Esophagus squamous epithelium (tissue), 5 donors: ENCODE data around the gene RBM6. TPM values are rescaled to one million over a fixed set of nuclear protein-coding genes. Genes with fewer than 3 reads are reported as not detected.
"Not testable (repeated sequence)": the region's sequence is repeated elsewhere in the genome, so short reads cannot be mapped to it uniquely, and the experiment has no call there.

Experiments used
- DNase-seq: peaks from one replicate; lab custom pipeline; 2025; lab: John Stamatoyannopoulos, UW
- H3K27ac ChIP-seq, 4 donors: fragments of 200-600 bp; sonication (generic); one replicate each; pipeline ENCODE4 v1.5.1; 2016 to 2019; ENCODE audit warnings: mild to moderate bottlenecking in 1 of 4
- H3K27me3 ChIP-seq, 4 donors: fragments of 200-600 bp; sonication (generic); 1 replicate in 3 of 4; 2 replicates in 1 of 4; pipeline versions ENCODE4 v1.5.1 to v1.6.0; 2017 to 2021; ENCODE audit warnings: antibody characterized with exemption in 1 of 4
- H3K36me3 ChIP-seq, 3 donors: fragments of 200-600 bp; sonication (generic); one replicate each; pipeline ENCODE4 v1.5.1; 2016 to 2019
- H3K4me1 ChIP-seq, 3 donors: fragments of 200-600 bp; sonication (generic); one replicate each; pipeline ENCODE4 v1.5.1; 2017 to 2019
- H3K4me3 ChIP-seq, 4 donors: fragments of 200-600 bp; sonication (generic); 1 replicate in 3 of 4; 2 replicates in 1 of 4; pipeline ENCODE4 v1.5.1; 2016 to 2019; ENCODE audit warnings: mild to moderate bottlenecking in 2 of 4, moderate library complexity in 1 of 4
- H3K9me3 ChIP-seq, 3 donors: fragments of 200-600 bp; sonication (generic); one replicate each; pipeline ENCODE4 v1.5.1; 2016 to 2019
- POLR2A ChIP-seq, 4 donors: fragments of 450-650 bp; IDR thresholded peaks; one replicate each; pipeline ENCODE4 v1.6.1; 2017; ENCODE audit warnings: antibody characterized with exemption in 4 of 4, mild to moderate bottlenecking in 4 of 4, moderate library complexity in 3 of 4
- WGBS, 2 donors: methylation state at CpG; one replicate each; pipeline ENCODE4 v1.1.5; 2018; 5-methylcytosine and 5-hydroxymethylcytosine counted together
- intact Hi-C: fragments of 100-400 bp; cut with DNase I; formaldehyde crosslinking; loops from one replicate; pipeline ENCODE4 v1.15.0; 2022
- total RNA-seq, 4 donors: library from RNA; depleted of rRNA; stranded (reverse); fragments of >200 nt; gene quantifications; one replicate each; pipeline ENCODE4 v1.1.0, GENCODE V29; 2016
- TF ChIP-seq, protein P1 (sequence below), 6 experiments: fragments of 450-650 bp in 4 of 6; fragments of 200-600 bp in 2 of 6; sonication (generic) in 2 of 6; IDR thresholded peaks; one replicate each; pipeline ENCODE4 v1.5.1; 2016 to 2019; ENCODE audit warnings: antibody characterized with exemption in 6 of 6, mild to moderate bottlenecking in 4 of 6, moderate library complexity in 4 of 6
- donor health status: DM: yes; HTN: yes; CAD: no.

RBM6 gene
- total RNA-seq, 4 donors from 2014 or later: 32.2 to 85.1 (median 42.7) TPM

DNA sequence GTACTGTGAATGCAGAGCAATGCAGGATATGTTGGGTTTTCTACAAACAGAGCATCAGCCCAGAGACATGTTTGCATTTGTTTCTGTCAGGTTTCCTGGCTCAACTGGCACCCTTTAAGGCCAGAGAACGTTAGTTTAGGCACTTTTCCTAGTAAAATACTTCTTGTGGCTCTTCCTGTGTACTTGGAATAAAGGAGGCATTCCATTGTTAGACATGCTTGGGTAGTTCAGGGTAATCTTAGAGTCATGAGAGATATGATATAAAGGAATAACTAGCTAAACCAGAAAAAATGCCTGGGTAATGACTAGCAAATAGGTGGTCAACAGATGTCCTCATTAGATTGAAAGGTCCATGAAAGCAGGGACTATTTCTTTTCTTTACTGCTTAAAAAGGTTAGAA, 88.4 kb downstream of the RBM6 start:
- no peaks in the 10 kb centered on the region for H3K27me3 ChIP-seq
- H3K27ac ChIP-seq: no peak overlapping the region
- 22 to 30% methylated on average over 1 of the region's 1 CpG for WGBS, 2 donors
- intact Hi-C loops: no loop called here
- no peak overlapping the region for H3K4me3 ChIP-seq
- no peaks in the 10 kb centered on the region for H3K4me1 ChIP-seq
- TF ChIP-seq, protein P1, sequence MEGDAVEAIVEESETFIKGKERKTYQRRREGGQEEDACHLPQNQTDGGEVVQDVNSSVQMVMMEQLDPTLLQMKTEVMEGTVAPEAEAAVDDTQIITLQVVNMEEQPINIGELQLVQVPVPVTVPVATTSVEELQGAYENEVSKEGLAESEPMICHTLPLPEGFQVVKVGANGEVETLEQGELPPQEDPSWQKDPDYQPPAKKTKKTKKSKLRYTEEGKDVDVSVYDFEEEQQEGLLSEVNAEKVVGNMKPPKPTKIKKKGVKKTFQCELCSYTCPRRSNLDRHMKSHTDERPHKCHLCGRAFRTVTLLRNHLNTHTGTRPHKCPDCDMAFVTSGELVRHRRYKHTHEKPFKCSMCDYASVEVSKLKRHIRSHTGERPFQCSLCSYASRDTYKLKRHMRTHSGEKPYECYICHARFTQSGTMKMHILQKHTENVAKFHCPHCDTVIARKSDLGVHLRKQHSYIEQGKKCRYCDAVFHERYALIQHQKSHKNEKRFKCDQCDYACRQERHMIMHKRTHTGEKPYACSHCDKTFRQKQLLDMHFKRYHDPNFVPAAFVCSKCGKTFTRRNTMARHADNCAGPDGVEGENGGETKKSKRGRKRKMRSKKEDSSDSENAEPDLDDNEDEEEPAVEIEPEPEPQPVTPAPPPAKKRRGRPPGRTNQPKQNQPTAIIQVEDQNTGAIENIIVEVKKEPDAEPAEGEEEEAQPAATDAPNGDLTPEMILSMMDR (IDR thresholded peaks at IDR 0.05): no peak
- no peak for TF ChIP-seq POLR2A (IDR thresholded peaks at IDR 0.05)
- no peak for DNase-seq
- no peaks in the 10 kb centered on the region for H3K9me3 ChIP-seq
- peaks cover 0 to 28% (median 0%) of the 10 kb centered on the region in 3 donors for H3K36me3 ChIP-seq

DNA sequence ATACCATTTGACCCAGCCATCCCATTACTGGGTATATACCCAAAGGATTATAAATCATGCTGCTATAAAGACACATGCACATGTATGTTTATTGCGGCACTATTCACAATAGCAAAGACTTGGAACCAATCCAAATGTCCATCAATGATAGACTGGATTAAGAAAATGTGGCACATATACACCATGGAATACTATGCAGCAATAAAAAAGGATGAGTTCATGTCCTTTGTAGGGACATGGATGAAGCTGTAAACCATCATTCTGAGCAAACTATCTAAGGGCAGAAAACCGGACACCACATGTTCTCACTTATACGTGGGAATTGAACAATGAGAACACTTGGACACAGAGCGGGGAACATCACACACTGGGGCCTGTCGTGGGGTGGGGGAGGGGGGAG, 91.3 kb downstream of the RBM6 start:
- DNase-seq, H3K27me3 ChIP-seq, H3K9me3 ChIP-seq, H3K27ac ChIP-seq, intact Hi-C loops, H3K4me1 ChIP-seq, H3K4me3 ChIP-seq: not testable (repeated sequence)
- H3K36me3 ChIP-seq: peaks cover 0 to 16% (median 0%) of the 10 kb centered on the region in 3 donors
- WGBS, 2 donors: 93 to 98% methylated on average over 5 of the region's 5 CpGs

DNA sequence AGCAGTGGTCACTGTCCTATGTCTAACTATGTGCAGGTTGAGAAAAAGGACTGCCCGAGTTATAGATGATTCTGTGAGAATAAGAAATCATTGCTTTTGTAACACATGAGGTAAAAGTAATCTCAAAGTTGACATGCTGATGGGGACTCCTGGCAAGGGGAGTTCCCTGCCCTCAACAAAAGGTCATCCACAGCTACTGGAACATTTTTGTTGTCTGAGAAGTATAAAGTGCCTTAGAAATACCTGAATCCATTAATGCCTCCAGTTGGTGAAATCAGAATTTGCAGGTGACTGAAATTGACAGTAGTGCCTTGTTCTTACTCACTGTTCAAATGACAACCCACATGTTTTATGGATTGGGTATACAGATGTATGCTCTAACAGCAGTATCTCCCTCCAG, 105.0 kb downstream of the RBM6 start:
- DNase-seq: no peak
- Histone ChIP-seq H3K27me3 (no peaks in the 10 kb centered on the region), H3K4me1 (no peaks in the 10 kb centered on the region), H3K36me3 (peaks cover 0 to 46% (median 3%) of the 10 kb centered on the region in 3 donors), H3K4me3 (no peak overlapping the region), H3K9me3 (no peaks in the 10 kb centered on the region), H3K27ac (no peak overlapping the region)
- intact Hi-C loops: no loop called here
- no peak for TF ChIP-seq POLR2A (IDR thresholded peaks at IDR 0.05)
- TF ChIP-seq, protein P1 (IDR thresholded peaks at IDR 0.05): no peak
- 92 to 100% methylated on average over 1 of the region's 1 CpG for WGBS, 2 donors

DNA sequence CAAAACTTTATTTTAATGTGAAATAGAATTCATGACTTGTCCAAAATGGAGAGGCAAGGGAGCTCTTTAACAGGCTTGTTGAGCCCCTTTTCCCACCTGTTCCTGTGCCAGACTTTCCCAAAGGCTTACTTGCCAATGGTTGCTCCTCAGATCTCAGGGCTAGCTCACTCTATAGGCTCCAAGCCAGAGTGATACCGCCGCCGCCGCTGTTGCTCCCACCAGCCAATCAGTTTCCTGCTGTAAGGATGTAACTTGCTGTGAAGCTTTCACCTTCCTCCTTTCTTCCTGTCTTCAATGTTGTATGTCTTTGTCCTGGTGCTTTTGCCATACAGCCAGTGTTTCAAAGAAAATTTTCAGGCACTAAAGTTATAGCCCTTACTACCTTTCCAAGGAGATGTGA, 107.5 kb downstream of the RBM6 start:
- WGBS, 2 donors: 95 to 100% methylated on average over 3 to 4 of the region's 4 CpGs
- intact Hi-C loops: no loop called here
- Histone ChIP-seq H3K4me3 (no peak overlapping the region), H3K4me1 (no peaks in the 10 kb centered on the region), H3K27ac (no peak overlapping the region), H3K27me3 (no peaks in the 10 kb centered on the region), H3K36me3 (peaks cover 3 to 60% (median 6%) of the 10 kb centered on the region in 3 donors), H3K9me3 (no peaks in the 10 kb centered on the region)
- DNase-seq: no peak
- TF ChIP-seq, protein P1 (IDR thresholded peaks at IDR 0.05): no peak
- no peak for TF ChIP-seq POLR2A (IDR thresholded peaks at IDR 0.05)

DNA sequence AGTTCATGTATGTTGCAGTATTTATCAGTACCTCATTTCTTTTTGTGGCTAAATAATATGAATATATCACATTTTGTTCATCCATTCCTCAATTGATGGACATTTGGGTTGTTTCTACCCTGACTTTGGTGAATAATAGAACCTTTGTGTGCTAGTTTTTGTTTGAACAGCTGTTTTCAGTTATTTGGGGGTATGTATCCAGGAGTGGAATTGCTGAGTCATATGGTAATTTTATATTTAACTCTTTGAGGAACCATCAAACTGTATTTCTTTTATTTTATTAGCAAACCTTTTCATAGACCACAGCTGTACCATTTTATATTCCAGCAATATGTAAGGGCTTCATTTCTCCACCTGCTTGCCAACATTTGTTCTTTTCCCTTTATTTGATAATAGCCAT, 110.4 kb downstream of the RBM6 start:
- peaks cover 7 to 89% (median 13%) of the 10 kb centered on the region in 3 donors for H3K36me3 ChIP-seq
- H3K4me1 ChIP-seq: no peaks in the 10 kb centered on the region
- no peaks in the 10 kb centered on the region for H3K27me3 ChIP-seq
- intact Hi-C loops: no loop called here
- no peaks in the 10 kb centered on the region for H3K9me3 ChIP-seq
- no peak for DNase-seq
- TF ChIP-seq, protein P1 (IDR thresholded peaks at IDR 0.05): no peak
- no peak for TF ChIP-seq POLR2A (IDR thresholded peaks at IDR 0.05)
- no peak overlapping the region for H3K27ac ChIP-seq
- no peak overlapping the region for H3K4me3 ChIP-seq

DNA sequence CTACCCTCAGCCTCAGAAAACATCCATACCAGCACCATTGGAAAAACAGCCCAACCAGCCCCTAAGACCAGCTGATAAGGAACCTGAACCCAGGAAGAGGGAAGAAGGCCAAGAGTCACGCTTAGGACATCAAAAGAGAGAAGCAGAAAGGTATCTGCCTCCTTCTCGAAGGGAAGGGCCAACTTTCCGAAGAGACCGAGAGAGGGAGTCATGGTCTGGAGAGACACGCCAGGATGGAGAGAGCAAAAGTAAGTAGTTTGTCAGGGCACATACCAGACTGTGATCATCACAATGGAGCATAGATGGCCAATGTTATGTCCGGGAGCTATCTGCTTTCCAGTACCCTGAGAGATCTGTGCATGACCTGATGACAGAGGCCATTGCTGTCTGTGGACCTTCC, 117.8 kb downstream of the RBM6 start:
- no peak overlapping the region for H3K27ac ChIP-seq
- intact Hi-C loops: no loop called here
- WGBS, 2 donors: 96 to 98% methylated on average over 6 of the region's 6 CpGs
- H3K4me1 ChIP-seq: no peaks in the 10 kb centered on the region
- no peaks in the 10 kb centered on the region for H3K27me3 ChIP-seq
- DNase-seq: no peak
- TF ChIP-seq, protein P1 (IDR thresholded peaks at IDR 0.05): no peak
- no peak for TF ChIP-seq POLR2A (IDR thresholded peaks at IDR 0.05)
- no peaks in the 10 kb centered on the region for H3K9me3 ChIP-seq
- H3K36me3 ChIP-seq: peaks cover 14 to 98% (median 35%) of the 10 kb centered on the region in 3 donors
- H3K4me3 ChIP-seq: no peak overlapping the region
